GM12874 (cell line): ENCODE data around the gene NDUFS4.

Experiments used
- CTCF ChIP-seq: IDR thresholded peaks from 2 replicates; pipeline ENCODE4 v1.5.1; 2011; ENCODE audit warnings: low read depth, mild to moderate bottlenecking, control low read depth, low read length, moderate library complexity; ENCODE audit not compliant: insufficient read depth

NDUFS4 gene

DNA sequence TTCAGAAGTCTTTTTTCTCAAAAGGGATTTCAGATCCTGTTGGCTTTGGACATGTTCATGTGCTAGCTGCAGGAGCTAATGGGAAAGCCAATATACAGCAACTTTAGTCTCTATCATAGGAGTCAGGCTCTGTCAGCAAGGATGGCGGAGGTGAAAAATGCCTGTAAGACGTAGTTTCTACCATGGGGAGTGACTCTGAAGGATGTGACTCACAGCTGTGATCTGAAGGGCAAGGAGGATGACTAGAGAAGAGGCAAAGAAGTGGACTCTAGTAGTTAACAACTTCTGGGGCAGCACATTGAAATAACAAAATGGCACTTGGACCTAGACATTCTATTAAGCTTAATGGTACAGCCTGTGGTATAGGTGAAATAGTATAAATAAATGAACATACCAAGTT lies 3.1 kb upstream of the NDUFS4 start:
- TF ChIP-seq CTCF, result no peak

DNA sequence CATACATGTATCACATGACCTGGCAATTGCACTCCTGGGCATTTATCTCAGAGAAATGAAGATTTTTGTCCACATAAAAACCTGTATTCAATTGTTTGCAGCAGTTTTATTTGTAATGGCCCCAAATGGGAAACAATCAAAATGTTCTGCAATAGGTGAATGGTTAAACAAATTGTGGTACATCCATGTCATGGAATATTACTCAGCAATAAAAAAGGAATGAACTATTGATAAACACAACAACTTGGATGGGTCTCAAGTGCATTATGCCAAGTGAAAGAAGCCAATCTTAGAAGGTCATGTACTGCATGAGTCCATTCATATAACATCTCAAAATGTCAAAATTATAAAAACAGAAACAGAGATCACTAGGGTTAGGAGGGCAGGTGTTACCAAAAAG lies 1.5 kb upstream of the NDUFS4 start:
- TF ChIP-seq CTCF, result no peak

GRCh38 chr5:53560028-53560427 lies 411 bp upstream of the NDUFS4 start:
- no peak for TF ChIP-seq CTCF

DNA sequence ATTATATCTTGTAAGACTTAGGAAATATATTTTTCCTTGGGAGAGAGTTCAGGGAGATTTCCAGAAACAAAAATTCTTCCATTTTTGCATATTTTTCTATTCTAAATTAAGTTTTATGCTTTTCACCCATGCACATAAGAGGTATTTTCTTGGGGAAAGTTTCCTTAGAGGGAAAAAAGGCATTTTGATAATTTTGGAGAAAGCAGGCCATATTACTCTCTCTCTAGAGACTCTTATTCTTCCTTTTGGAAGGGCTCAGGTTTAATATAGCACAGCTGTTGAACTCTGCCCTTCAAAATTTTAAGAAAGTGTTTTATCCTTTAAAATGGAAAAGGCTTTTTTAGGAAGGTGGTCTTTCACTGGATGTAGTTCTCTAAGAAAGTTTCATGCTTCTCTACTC lies 8.0 kb downstream of the NDUFS4 start:
- no peak for TF ChIP-seq CTCF

DNA sequence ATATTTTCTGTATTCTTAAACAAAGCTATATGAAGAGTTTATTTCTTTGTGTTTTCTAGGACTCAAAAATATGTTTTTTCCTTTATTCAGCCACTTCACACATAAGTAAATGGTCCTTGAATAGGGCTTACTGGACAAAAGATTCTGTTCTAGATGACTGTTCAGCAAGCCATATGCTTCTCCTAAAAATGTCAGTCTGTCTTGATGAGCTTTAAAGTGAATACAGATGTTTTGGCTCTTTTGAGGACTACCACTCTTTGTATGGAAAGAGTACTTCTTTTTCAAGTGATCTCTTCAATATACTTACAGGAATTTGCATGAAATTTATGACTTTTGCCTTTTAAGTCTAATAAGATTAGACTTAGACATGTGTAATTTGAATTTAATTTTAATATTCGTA lies 8.4 kb downstream of the NDUFS4 start:
- TF ChIP-seq CTCF, result no peak

GRCh38 chr5:53569453-53569852 lies 9.0 kb downstream of the NDUFS4 start:
- no peak for TF ChIP-seq CTCF

- no peak for TF ChIP-seq CTCF
These were observed 11.0 kb downstream of the NDUFS4 start for GRCh38 chr5:53571403-53571802.

GRCh38 chr5:53575101-53575500 lies 14.7 kb downstream of the NDUFS4 start:
- TF ChIP-seq CTCF, result no peak
